Islet of Langerhans (tissue), 1 donor: ENCODE data around the gene PPARG.
"Not testable (repeated sequence)": the region's sequence is repeated elsewhere in the genome, so short reads cannot be mapped to it uniquely, and the experiment has no call there.

Experiments used
- FAIRE-seq: peaks from one replicate; lab custom pipeline; 2011; peaks lifted over from hg19 to GRCh38; lab: Jason Lieb, UNC

Gene PPARG

DNA sequence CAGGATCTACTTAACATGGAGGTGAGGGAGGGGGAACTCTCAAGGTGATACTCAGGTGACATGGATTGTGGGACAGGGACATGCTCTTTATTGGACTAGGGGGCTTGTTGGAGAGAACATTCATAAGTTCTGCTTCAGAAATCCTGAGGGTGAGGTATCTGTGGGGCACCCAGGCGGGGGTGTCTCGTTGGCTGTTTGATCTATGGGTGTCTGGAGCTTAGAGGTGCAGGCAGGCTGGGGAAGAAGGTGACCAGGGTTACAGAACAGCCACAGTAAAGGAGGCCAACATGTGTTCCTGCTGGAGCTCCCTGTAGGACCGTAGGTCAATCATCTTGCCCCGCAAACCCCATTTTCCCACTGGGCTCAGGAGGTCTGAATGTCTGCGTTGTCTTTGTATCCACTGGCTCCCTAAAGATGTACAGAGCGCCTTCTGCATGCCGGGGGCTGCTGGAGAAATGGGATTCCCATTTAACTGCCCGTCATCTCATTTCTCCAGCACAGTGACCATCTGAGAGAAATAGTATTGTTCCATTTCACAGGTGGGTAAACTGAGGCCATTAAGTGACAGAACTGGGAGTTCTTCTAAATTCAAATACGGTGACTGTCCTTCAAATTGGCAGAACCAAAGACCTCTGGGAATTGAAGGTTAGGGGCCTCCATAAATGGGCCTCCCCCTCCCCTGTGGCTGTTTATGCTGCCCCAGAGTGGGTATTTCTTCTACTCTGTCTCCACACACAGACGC, 155.1 kb downstream of the PPARG start:
- FAIRE-seq = no peak

DNA sequence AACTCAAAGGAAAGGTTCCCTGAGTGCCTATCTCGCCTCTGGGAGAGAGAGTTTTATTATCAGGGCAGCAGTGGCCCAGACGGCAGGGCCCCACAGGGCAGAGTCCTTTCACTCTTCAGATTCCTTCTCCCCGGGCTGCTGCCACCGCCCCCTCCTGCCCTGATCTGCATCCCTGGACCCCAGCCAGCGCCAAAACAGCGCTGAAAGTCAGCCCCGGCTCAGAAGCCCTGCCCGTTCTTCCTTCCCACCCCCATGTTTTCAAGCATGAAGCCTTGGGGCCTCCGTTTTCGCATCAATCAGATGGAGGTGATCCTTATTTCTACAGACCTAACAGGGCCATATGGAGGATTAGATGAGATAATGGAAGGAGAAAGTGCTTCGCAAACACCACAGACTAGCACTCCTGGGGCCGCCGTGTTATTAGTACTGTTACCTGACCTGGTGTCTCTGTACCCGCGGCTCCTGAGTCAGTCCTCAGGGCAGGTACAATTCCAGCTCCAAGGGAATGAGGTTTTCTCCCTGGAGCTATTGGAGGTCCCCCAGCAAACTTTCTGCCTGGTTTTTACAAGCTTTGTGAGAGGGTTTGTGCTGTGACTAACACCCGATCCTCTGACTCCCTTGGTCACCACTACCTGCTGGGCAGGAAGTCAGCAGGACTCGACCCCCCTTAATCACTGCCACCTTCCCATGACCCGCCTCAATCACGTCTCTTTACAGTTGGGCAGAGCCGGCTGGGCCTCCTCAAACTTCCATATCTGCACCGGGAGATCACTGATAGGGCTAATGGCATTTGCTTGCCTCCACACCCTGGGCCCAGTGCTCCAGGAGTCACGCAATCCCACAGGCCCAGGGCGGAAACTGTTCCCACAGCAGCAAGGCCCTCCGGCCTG, 156.0 kb downstream of the PPARG start:
- no peak for FAIRE-seq

DNA sequence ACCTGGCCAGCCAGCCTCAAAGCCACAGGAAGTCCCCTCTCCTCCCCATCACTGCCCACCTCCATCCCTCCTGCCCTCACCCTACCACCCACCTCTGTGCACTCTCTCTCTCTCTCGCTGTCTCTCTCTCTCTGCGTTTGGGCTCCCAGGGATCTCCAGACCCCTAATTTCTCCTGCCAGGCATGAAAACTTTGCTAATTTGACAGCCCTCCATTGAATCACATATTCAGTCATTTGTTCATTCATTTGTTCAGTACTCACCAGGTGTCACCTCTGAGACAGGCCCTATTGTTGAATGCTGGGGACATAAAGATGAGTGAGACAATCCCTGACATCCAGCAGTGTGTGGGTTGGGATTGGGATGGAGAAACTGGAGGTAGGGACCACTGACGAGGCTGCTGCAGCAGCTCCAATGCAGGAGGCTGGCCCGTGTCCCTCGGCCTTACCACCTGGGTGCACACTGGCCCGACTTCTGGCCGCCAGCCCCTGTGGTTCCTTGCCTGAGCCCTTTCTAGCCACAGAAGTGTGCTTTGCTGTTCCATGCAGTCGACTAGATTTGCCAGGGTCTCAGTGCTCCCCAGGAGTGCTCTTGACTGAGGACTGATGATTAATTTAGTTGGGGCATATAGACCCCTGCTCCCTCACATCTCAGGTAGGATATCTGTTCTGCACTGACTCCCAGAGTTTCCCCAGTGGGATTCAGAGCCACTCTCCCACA, 156.8 kb downstream of the PPARG start:
- no peak for FAIRE-seq

- FAIRE-seq = no peak
These were observed 157.4 kb downstream of the PPARG start for GRCh38 chr3:12446298-12446697.

- FAIRE-seq = no peak
These were observed 158.2 kb downstream of the PPARG start for GRCh38 chr3:12447075-12447474.

- FAIRE-seq = not testable (repeated sequence)
These were observed 159.7 kb downstream of the PPARG start for GRCh38 chr3:12448404-12449202.

GRCh38 chr3:12449889-12450682, 161.2 kb downstream of the PPARG start:
- FAIRE-seq = no peak

- FAIRE-seq = no peak
These were observed 162.6 kb downstream of the PPARG start for GRCh38 chr3:12451481-12451880.

DNA sequence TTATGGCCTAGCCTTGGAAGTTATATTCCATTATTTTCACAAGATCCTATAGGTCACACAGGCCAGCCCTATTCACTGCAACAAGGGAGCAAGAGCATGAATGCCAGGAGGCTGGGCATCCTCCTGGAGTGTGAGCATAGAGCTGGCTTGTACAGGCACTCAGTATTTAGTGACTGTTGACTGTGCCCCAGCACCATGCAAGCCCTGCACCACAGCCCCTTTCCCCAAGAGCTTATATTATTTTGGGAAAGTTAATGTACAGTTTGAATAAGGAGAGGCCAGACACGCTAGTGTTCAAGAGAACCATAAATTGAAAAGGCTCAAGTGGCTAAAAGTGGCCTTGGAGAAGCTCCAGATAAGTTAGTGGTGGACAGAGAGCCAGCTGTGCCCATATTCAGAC, 163.1 kb downstream of the PPARG start:
- FAIRE-seq = no peak

GRCh38 chr3:12452361-12453330, 163.8 kb downstream of the PPARG start:
- no peak for FAIRE-seq

DNA sequence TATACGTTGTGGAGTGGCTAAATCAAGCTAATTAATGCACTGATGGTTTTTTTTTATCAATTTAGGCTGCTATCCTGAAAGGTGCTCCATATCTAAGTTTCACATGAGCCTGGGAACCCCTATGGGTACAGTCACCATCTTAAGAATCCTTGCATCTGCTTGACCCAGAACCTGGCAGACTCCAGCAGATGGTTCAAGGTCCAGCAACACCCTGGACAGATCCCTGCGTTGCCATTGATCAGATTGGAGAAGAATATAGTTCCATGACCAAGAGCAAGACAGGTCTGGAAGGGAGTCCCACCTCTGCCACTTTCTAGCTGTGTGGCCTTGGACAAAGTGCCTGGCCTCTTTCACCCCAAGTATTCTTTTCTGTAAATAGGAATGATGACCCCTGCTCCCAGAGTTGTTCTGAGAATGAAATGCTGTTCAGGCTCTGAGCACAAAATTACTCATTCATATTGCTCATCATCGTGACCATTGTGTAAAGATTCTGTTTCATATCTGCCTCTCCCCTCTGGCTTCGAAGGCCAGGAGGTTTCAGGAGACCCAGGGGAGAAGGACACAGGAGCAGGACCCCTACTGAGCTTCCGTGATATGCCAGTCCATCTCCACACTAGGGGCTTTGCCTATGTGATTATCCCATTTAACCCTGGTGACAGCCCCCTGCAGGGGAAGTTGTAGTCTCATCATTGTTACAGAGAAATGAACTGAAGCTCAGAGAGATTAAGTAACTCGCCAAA, 165.4 kb downstream of the PPARG start:
- no peak for FAIRE-seq

DNA sequence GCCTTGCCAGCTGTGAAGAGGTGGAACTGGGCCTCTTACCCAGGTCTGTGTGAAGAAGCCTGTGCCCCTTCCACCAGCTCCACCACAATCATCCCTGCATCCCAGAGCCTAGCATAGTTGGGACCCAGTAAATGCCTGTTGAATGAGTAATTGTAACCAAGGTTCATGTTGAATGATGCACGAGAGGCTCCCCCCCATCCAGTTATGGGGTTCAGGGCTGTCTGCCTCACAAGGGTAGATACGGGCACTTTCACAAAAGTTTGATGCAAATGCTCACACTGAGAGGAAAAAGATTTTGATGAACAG, 165.9 kb downstream of the PPARG start:
- FAIRE-seq = no peak

DNA sequence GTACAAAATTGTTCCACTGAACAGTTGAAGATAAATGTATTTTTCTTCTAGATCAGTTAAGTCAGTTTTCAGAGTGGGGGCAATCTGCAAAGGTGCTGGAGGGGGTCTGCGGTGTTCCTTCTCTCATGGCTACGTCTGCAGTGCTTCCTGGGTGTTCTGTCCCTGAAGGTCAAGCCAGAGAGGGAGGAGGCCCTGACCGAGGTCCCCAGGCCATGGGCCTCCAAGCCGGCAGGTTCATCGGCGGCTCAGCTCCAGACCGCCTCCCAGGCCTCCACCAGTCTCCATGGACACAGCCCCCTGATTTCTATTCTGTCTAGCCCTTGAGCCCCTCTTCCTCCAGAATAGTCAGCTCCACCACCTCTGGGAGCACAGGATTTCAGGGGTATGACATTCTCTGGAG, 166.9 kb downstream of the PPARG start:
- FAIRE-seq = no peak

DNA sequence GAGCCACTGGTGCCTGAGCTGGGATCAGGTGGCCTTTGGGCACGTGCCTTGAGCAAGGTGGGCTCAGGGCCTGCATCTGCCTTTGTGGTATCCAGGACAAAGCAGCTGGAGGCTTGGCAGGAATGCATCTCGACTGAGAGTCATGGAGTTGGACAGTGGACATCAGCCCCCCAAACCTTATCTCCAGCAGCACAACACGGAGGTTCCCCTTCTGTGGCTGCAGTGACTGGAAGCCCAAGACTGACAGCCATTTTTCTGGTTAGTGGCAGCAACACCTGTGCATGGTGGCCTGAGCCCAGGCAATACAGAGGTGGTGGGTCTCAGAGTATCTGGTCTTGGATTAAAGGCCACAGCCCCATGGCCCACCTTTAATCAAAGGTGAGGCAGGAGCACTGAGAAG, 167.6 kb downstream of the PPARG start:
- no peak for FAIRE-seq

GRCh38 chr3:12457380-12457779, 168.5 kb downstream of the PPARG start:
- not testable (repeated sequence) for FAIRE-seq

DNA sequence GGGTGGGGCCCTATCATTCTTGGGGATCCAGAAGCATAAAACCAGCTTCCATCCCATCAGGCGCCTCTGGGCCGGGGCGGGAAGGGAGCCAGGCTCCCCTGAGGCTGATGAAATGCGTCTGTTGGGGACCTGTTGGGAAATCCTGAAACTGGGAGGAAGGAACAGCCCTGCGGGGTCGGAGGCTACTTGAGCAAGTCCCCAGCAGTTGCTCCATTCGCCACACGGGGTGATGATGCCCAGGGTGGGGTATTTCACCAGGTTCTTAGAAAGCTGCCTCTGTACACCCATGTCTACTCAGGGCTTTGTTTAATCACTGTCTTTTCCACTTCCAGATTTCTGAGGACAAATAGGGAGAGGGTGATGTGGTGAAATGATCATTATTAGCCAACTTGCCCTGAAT, 170.0 kb downstream of the PPARG start:
- no peak for FAIRE-seq

DNA sequence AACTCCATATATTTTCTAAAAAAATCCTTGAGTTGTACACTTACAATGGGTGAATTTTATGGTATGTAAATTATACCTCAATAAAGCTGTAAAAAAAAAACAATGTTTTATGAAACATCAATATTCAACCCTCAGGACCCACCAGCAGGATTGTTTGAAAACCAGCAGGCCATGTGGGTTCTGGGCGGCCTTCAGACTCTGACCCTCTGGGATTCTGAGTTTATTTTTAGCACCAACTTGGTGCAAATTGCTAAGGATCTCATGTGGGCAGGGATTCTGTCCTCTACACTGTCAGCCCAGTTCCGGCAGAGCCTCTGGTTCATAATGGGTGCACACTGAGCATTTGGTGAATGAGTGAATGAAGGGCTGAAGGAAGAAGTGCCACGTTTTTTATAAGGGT, 171.3 kb downstream of the PPARG start:
- no peak for FAIRE-seq

DNA sequence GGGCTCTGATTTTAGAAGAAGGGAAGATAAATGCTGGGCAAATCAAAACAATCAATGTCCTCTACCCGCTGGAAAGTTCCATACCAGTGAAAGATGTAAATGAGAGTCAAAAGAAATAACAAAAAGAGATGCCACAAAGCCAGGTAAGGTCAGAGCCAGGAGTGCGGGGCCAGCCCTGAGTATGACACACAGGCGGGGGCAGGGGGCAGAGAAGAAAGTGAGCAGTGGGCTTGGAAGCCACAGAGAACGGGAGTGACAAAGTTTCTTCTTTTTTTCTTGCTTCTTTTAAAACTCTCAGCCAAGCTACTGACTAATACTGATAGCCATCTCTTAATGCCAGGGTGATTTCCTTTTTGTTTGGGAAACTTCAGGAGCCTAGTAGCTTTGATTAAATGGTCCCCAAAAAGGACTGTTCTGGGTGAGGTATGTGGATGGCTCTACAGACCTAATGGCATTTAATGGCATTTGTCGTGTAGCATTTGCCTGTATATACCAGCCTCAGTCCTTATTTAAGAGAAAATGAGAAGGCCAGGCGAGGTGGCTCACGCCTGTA, 172.3 kb downstream of the PPARG start:
- no peak for FAIRE-seq
